ENCODE results near the gene GORASP1. TPM values are rescaled to one million over a fixed set of nuclear protein-coding genes. Genes with fewer than 3 reads are reported as not detected.

Gene GORASP1
- total RNA-seq, 6 experiments from 2014 or later, result 27.8 to 35.5 (median 33.1) TPM

- intact Hi-C loops (cut with DNase I), result loop anchor here in 1 of 2 donors (10.0 kb wide), 1 partner anchor 158 kb away; the partner anchor contains the start of gene CX3CR1
- Histone ChIP-seq H3K9me3 (no peaks in the 10 kb centered on the region), H3K36me3 (no peaks in the 10 kb centered on the region), H3K27me3 (no peaks in the 10 kb centered on the region), H3K27ac (no peak overlapping the region), H3K4me1 (peaks cover 0 to 6% (median 2%) of the 10 kb centered on the region in 4 donors), H3K4me3 (no peak overlapping the region)
- TF ChIP-seq CTCF (IDR thresholded peaks at IDR 0.05) (peak; percentile 31 to 47 (median 40)), POLR2A (IDR thresholded peaks at IDR 0.05) (no peak)
- ATAC-seq, result peak; percentile 69 to 75 (median 74)
- 35% methylated on average over 5 of the region's 6 CpGs for WGBS (ENCODE audit: insufficient coverage, low coverage, low lambda C conversion rate, missing lambda C conversion rate)
- DNase-seq, result peak in 1 of 3 donors; percentile 30
These were observed 19.2 kb upstream of the GORASP1 start for GRCh38 chr3:39126532-39127071.

- Histone ChIP-seq H3K27me3 (no peaks in the 10 kb centered on the region), H3K27ac (no peak overlapping the region)
- no peak for DNase-seq
These were observed 18.5 kb upstream of the GORASP1 start for GRCh38 chr3:39125841-39126500.

GRCh38 chr3:39124876-39125840 lies 17.7 kb upstream of the GORASP1 start:
- H3K27ac ChIP-seq, result no peak overlapping the region
- H3K27me3 ChIP-seq, result no peaks in the 10 kb centered on the region
- H3K4me1 ChIP-seq, result peaks cover 0 to 6% (median 2%) of the 10 kb centered on the region in 4 donors
- ATAC-seq (peak; percentile 27 to 45 (median 34)), DNase-seq (no peak)
- intact Hi-C loops (cut with DNase I), result loop anchor here in 1 of 2 donors (10.0 kb wide), 1 partner anchor 160 kb away; the partner anchor contains the start of gene CX3CR1
- H3K4me3 ChIP-seq, result no peak overlapping the region
- H3K9me3 ChIP-seq, result no peaks in the 10 kb centered on the region
- 76% methylated on average over 3 of the region's 5 CpGs for WGBS (ENCODE audit: insufficient coverage, low coverage, low lambda C conversion rate, missing lambda C conversion rate)
- no peaks in the 10 kb centered on the region for H3K36me3 ChIP-seq
- no peak for TF ChIP-seq POLR2A (IDR thresholded peaks at IDR 0.05)
- peak in 3 of 4 donors; percentile 18 to 26 (median 18) for TF ChIP-seq CTCF (IDR thresholded peaks at IDR 0.05)

More at GRCh38 chr3:39125841-39126500, 18.5 kb upstream of the GORASP1 start:
- no peak for TF ChIP-seq CTCF (IDR thresholded peaks at IDR 0.05)
- H3K36me3 ChIP-seq, result no peaks in the 10 kb centered on the region
- no peak overlapping the region for H3K4me3 ChIP-seq
- H3K9me3 ChIP-seq, result no peaks in the 10 kb centered on the region
- peak; percentile 60 to 89 (median 65) for ATAC-seq
- peaks cover 0 to 6% (median 2%) of the 10 kb centered on the region in 4 donors for H3K4me1 ChIP-seq
- intact Hi-C loops (cut with DNase I), result loop anchor here in 1 of 2 donors (10.0 kb wide), 1 partner anchor 159 kb away; the partner anchor contains the start of gene CX3CR1
- WGBS (ENCODE audit: insufficient coverage, low coverage, low lambda C conversion rate, missing lambda C conversion rate), result 34% methylated on average over 5 of the region's 12 CpGs

GRCh38 chr3:39122813-39123212 lies 15.4 kb upstream of the GORASP1 start:
- intact Hi-C loops (cut with DNase I), result loop anchor here in 1 of 2 donors (10.0 kb wide), 1 partner anchor 162 kb away; the partner anchor contains the start of gene CX3CR1
- ATAC-seq (no peak), DNase-seq (no peak)
- Histone ChIP-seq H3K27ac (no peak overlapping the region), H3K4me3 (no peak overlapping the region), H3K36me3 (no peaks in the 10 kb centered on the region), H3K4me1 (peaks cover 0 to 14% (median 2%) of the 10 kb centered on the region in 4 donors), H3K9me3 (no peaks in the 10 kb centered on the region), H3K27me3 (no peaks in the 10 kb centered on the region)
- no peak for TF ChIP-seq CTCF (IDR thresholded peaks at IDR 0.05)
- TF ChIP-seq POLR2A (IDR thresholded peaks at IDR 0.05), result no peak
- WGBS (ENCODE audit: insufficient coverage, low coverage, low lambda C conversion rate, missing lambda C conversion rate), result no CpG with 5 or more reads among the region's 1 CpG
